NCI-H2029 (cell line): ENCODE results near the gene PPP3CA.

ENCODE experiments used
- DNase-seq: peaks from one replicate; lab custom pipeline; 2025; lab: John Stamatoyannopoulos, UW

PPP3CA gene

DNA sequence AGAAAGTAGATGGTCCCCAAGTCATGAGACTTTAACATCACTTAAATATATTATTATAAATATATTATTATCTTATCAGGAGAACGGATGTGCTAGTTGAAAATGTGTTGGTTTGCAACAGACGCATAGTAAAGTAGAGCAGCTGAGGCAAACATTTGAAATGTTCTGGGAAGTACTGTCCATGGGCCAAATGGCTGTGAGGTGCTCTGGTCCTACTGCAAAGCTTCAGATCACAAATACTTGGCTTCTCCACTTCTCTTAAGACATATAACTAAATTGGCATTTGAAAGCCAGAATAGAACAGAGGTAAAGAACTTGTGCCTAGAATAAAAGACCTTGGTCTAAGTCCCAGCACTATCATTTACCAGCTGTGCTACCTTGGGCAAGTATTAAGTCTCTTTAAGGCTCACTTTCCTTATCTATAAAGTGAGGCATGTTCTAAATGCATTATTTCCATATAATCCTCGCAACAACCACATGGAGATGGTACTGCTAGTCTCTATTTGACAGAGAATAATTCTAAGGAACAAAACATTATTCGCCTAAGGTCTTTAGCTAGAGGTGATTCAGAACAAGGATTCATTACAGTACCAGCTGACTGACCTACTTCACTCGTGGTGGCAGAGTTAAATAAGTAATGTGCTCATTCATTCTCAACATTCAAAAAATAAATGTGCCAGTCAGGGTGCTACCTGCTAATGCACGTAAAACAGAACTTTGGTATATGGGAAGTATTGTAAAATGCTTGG lies 297.1 kb downstream of the PPP3CA start:
- DNase-seq = no peak

- DNase-seq = no peak
These were observed 297.8 kb downstream of the PPP3CA start for GRCh38 chr4:101049549-101050001.

GRCh38 chr4:101044766-101045165 lies 302.6 kb downstream of the PPP3CA start:
- DNase-seq = no peak

- no peak for DNase-seq
These were observed 304.5 kb downstream of the PPP3CA start for GRCh38 chr4:101042847-101043246.

DNA sequence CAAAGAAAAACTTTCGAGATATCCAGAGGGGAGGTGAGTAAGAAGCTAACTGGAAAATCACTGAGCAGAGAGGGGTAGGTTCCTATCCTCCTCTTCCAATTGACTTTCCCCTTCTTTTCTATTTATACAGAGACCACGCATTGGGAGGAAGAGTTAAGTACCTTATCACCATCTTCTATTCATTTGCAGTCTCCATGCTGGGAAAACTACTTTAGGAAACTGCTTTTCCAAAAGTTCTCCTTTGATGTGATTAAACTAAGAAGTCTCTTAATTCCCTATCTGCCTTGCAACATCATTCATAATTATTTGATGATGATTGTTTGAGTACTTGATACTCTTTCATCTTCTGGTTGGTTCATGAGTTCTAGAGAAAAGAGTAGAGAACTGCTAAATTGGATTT lies 306.6 kb downstream of the PPP3CA start:
- DNase-seq = no peak

- no peak for DNase-seq
These were observed 308.0 kb downstream of the PPP3CA start for GRCh38 chr4:101039367-101039766.

DNA sequence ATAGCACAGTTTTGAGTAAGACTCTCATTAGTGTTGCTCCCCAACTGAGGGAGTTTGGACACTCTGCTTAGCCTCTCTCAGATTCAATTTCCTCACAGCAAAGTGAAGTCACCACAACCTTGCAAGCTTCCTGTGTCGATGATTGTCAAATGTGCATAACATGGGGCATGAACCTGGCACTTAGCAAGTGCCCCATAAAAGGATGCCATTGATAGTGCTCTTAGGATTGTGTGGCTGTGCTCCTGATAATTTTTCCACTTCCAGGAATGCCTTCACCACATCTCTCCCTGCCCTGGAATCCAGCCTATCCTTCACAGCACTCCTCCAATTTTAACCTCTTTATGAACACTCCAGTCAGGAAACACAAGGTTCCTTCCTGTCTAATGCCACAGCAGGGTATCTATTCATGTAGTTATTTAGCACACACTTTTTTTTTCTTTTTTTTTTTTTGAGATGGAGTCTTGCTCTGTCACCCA lies 309.4 kb downstream of the PPP3CA start:
- no peak for DNase-seq

DNA sequence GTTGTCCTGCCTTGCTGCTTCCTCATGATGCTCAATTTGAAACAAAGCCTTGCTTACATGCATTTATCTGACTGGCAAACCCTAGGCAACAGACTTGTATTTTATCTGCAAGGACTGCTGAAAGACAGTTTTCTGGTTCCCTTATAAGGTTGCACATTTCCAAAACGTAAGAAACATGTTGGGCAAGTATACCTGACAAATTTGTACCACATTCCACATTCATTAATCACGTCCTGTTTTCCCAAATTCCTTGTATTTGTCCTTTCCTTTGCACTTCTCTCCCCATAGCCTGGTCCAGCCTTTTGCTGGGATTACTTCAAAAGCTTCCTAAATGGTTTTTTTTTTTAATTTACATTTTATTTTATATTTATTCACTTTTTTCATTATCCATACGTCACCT lies 310.1 kb downstream of the PPP3CA start:
- no peak for DNase-seq

- no peak for DNase-seq
These were observed 311.8 kb downstream of the PPP3CA start for GRCh38 chr4:101035487-101035886.

DNA sequence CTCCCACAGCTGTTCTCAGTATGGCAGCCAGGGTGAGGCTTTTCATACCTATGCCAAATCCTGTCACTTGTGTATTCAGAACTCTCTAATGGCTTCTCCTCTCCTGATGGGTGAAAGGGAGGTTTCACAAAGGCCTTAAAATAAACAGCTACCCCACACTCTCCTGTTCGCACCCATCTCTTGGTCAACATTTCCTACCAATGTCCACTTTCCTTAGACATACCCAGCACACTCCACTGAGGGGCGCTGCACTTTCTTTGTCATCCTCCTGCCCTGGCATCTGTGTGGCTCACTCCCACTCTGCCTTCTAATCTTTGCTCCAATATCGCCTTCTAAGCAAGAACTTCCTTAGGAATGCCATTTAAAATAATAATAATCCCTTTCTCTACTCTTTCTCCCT lies 313.3 kb downstream of the PPP3CA start:
- no peak for DNase-seq

- DNase-seq = no peak
These were observed 314.8 kb downstream of the PPP3CA start for GRCh38 chr4:101032541-101032940.

DNA sequence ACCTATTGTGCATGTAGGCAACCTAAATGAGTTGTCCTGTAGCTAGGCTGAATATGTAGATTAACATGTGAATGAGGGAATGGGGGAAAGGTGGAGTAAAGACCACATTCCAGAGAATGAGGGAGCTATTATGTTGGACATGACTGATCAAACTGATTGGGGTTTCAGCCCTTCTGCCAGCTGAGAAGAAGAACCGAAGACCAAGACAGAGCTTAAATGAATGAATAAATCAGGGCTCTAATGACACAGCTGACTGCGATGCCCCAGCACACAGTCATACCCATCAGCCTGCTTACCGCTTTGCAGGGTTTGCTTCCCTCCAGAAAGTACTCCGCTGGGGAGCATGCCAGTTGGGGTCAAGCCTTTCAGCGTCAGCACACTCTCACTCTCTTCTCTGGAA lies 315.4 kb downstream of the PPP3CA start:
- DNase-seq = no peak

DNA sequence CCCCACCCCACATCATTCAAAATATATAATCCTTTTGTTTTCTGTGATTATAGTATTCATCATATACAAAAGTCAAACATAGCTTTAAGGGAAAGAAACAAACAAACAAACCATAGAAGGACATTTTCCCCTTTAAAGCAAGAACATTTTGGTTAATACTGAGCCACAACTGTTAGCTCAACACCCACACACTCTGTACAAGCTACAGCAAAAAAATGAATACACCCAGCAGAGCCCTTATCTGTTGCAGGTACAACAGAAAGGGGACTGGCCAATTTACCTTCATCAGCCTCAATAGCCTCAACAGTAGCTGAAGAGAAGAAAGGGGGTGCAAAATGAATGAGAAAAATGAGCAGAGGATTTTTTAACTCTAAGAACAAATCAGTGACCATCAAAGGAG lies 318.4 kb downstream of the PPP3CA start:
- no peak for DNase-seq

DNA sequence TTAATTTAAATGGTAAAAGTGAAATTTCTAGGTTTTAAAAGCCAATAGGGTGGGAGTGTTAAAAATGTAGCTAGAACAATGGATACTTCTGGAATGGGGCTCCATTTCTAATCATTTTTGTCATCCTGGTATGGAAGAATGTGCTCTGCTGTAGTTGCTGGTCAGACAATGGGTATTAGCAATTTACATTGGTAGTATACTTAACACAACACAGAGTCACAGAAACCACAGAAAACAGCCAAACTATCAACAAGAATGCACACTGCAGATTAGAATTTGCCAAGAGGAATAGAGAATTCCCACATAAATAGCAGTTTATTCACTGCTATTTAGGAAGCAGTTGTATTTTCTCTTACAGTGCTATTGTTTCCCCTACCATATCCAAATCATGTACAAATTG lies 319.6 kb downstream of the PPP3CA start:
- DNase-seq = no peak

DNA sequence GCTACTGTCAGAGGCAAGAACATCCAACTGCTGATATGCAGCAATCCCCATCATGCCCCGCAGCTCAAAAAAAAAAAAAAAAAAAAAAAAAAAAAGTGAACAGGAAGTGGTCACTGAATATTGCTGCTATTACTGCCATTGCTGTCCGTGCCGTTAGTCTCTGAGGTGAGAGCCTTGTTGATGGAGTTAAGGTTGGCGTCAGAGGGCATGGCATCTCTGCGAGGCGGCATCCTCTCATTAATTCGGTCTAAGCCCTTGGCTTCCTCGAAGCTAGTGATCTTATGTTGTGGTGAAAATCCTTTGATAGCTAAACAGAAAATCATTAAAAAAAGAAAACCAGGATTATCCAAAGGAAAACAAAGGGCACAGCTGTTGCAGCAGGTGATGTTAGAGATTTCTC lies 321.6 kb downstream of the PPP3CA start:
- DNase-seq = no peak

- no peak for DNase-seq
These were observed 324.9 kb downstream of the PPP3CA start for GRCh38 chr4:101022151-101023024.

GRCh38 chr4:101020956-101021355 lies 326.4 kb downstream of the PPP3CA start:
- no peak for DNase-seq

DNA sequence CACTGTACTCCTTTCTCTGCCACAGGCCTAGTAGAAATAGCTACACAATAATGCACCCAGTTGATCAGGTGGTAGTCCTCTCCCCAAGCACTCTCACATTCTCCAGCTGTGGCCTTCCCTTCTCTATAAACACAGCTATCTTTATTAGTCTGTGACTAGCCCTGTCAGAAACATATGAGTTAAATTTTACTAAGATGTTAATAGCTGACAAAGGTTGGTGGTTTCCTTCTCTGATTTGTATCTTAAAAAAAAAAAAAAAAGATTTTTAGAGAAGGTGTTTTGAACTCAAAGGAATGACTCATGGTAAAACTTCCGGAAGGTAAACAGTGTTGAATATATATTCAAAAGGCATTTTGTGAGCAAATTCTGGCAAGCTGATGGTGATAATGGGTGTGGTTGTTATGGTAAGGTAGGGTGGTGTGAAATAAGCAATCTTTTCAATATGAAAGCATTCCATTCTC lies 327.4 kb downstream of the PPP3CA start:
- DNase-seq = no peak

GRCh38 chr4:101019313-101019712 lies 328.0 kb downstream of the PPP3CA start:
- DNase-seq = no peak

DNA sequence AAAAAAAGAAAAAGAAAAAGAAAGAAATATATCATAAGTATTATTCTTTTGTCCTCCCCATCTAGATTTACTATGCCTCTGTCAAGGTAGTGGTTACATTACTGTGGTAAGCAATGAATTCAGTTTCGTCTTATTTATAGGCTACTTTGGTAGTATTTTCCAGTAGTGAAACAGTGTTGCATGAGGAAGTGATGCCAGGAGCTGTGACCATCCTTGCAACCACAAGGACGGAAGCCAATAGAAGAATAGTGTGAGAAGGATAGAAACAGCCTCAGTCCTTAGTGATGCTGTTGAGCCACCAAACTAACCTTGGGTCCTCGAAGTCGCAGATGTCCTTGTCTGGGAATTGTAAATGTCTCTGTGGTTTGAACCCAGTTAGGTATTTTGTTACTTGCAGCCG lies 328.5 kb downstream of the PPP3CA start:
- DNase-seq = no peak

DNA sequence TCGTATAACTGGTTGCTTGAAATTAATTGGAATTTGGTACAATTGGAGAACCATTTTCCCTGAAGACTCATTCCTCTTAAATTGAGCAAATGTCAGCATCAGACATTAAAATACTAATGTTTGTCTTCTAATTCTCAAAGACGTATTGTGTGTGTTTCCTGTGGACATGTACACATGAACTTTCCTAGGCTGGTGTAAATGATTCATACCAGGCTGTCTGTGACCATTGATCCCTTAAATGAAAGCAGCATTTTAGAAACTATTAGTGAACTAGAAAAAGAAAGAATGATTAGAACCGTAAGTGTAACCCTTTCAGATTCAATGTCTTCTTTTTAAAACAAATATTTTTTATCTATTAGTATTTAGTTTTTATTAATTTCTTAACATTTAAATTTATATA lies 332.9 kb downstream of the PPP3CA start:
- DNase-seq = no peak

- no peak for DNase-seq
These were observed 336.3 kb downstream of the PPP3CA start for GRCh38 chr4:101010987-101011386.

GRCh38 chr4:101009471-101009870 lies 337.9 kb downstream of the PPP3CA start:
- no peak for DNase-seq
